NOMO-1 (cell line): ENCODE results near the gene CTIF.
"Not testable (repeated sequence)": the region's sequence is repeated elsewhere in the genome, so short reads cannot be mapped to it uniquely, and the experiment has no call there.

Source experiments
- DNase-seq, 2 experiments: peaks; one replicate each; lab custom pipeline; 2025; ENCODE audit not compliant: unreplicated experiment in 2 of 2; lab: John Stamatoyannopoulos, UW

The CTIF gene

GRCh38 chr18:48538531-48539405, at the start of gene CTIF:
Gene CTIF (plus strand): TSS chr18:48539031. CDS start chr18:48619566, 80,535 bp downstream.
- peak; percentile 81 to 86 for DNase-seq

GRCh38 chr18:48490641-48491293, 48.1 kb upstream of the CTIF start:
- DNase-seq = no peak

- DNase-seq = no peak
Measured at GRCh38 chr18:48492880-48493279, 46.0 kb upstream of the CTIF start.

GRCh38 chr18:48493434-48494230, 45.2 kb upstream of the CTIF start:
- DNase-seq = peak in 1 of 2 experiments; percentile 28

GRCh38 chr18:48497863-48498262, 41.0 kb upstream of the CTIF start:
- no peak for DNase-seq

GRCh38 chr18:48500517-48500916, 38.3 kb upstream of the CTIF start:
- no peak for DNase-seq

- no peak for DNase-seq
Measured at GRCh38 chr18:48502906-48503305, 35.9 kb upstream of the CTIF start.

GRCh38 chr18:48504819-48505218, 34.0 kb upstream of the CTIF start:
- no peak for DNase-seq

GRCh38 chr18:48506983-48507568, 31.8 kb upstream of the CTIF start:
- DNase-seq = not testable (repeated sequence)

- not testable (repeated sequence) for DNase-seq
Measured at GRCh38 chr18:48512498-48512897, 26.3 kb upstream of the CTIF start.

GRCh38 chr18:48514786-48515185, 24.0 kb upstream of the CTIF start:
- DNase-seq = no peak

GRCh38 chr18:48517048-48517447, 21.8 kb upstream of the CTIF start:
- DNase-seq = no peak

- no peak for DNase-seq
Measured at GRCh38 chr18:48519431-48520100, 19.3 kb upstream of the CTIF start.

GRCh38 chr18:48521723-48522122, 17.1 kb upstream of the CTIF start:
- DNase-seq = no peak

GRCh38 chr18:48525671-48526070, 13.2 kb upstream of the CTIF start:
- no peak for DNase-seq

- DNase-seq = no peak
Measured at GRCh38 chr18:48527461-48527860, 11.4 kb upstream of the CTIF start.

- DNase-seq = no peak
Measured at GRCh38 chr18:48528861-48529260, 10.0 kb upstream of the CTIF start.

GRCh38 chr18:48529796-48530195, 9.0 kb upstream of the CTIF start:
- DNase-seq = no peak

- DNase-seq = no peak
Measured at GRCh38 chr18:48530399-48531081, 8.3 kb upstream of the CTIF start.

GRCh38 chr18:48531082-48531403, 7.8 kb upstream of the CTIF start:
- no peak for DNase-seq
